Gastroesophageal sphincter (tissue), 3 donors: ENCODE data around the gene PLCG2.

ENCODE experiments used
- POLR2A ChIP-seq, 2 donors: fragments of 450-650 bp; IDR thresholded peaks; one replicate each; pipeline ENCODE4 v1.6.1; 2017; ENCODE audit warnings: antibody characterized with exemption in 2 of 2, mild to moderate bottlenecking in 2 of 2, moderate library complexity in 1 of 2
- TF ChIP-seq, protein P1 (sequence below), 4 experiments: fragments of 200-600 bp in 2 of 4; fragments of 450-650 bp in 2 of 4; sonication (generic) in 1 of 4; IDR thresholded peaks; one replicate each; pipeline ENCODE4 v1.5.1; 2017 to 2019; ENCODE audit warnings: antibody characterized with exemption in 4 of 4, mild to moderate bottlenecking in 2 of 4, moderate library complexity in 2 of 4

DNA sequence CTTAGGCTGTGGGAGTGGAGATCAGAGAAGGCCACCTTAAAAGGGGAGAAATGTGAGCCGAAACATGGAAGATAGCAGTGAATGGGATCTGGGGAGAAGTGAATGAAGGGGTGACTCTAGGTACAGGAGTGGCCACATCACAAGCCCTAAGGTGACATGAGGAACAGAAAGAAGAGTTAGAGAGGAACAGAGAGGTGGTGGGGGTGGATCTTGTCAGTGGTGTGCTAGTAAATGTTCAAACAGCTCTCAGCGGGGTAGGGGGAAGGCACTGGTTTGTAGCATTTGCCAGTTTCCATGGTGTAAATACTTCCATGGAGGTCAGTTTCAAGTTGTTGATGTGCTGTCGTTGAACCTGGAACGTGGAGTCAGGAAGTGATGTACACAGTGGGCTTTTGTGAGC is 141.4 kb downstream of the PLCG2 start:
- no peak for TF ChIP-seq POLR2A (IDR thresholded peaks at IDR 0.05)
- TF ChIP-seq, protein P1, sequence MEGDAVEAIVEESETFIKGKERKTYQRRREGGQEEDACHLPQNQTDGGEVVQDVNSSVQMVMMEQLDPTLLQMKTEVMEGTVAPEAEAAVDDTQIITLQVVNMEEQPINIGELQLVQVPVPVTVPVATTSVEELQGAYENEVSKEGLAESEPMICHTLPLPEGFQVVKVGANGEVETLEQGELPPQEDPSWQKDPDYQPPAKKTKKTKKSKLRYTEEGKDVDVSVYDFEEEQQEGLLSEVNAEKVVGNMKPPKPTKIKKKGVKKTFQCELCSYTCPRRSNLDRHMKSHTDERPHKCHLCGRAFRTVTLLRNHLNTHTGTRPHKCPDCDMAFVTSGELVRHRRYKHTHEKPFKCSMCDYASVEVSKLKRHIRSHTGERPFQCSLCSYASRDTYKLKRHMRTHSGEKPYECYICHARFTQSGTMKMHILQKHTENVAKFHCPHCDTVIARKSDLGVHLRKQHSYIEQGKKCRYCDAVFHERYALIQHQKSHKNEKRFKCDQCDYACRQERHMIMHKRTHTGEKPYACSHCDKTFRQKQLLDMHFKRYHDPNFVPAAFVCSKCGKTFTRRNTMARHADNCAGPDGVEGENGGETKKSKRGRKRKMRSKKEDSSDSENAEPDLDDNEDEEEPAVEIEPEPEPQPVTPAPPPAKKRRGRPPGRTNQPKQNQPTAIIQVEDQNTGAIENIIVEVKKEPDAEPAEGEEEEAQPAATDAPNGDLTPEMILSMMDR (IDR thresholded peaks at IDR 0.05) = no peak
